Lung (tissue), 12 donors: ENCODE measurements around the gene INPP4B. TPM values are rescaled to one million over a fixed set of nuclear protein-coding genes. Genes with fewer than 3 reads are reported as not detected.

Experiments
- ATAC-seq: fragments of 200-7000 bp; cut with Tn5 transposase; one replicate; pipeline ENCODE4 v1.9.1; 2020; ENCODE audit warnings: moderate number of reproducible peaks; ENCODE audit not compliant: insufficient read depth, low FRiP score
- DNase-seq, 3 donors: peaks; one replicate each; pipeline ENCODE4 v3.0.0-alpha.2; 2013 to 2017
- H3K27ac ChIP-seq, 2 donors: one replicate each; pipeline ENCODE4 v1.5.1; 2013; ENCODE audit warnings: mild to moderate bottlenecking in 2 of 2, moderate library complexity in 2 of 2, control low read depth in 1 of 2, inconsistent platforms in 1 of 2, low read depth in 1 of 2, low read length in 1 of 2
- H3K27me3 ChIP-seq, 3 donors: one replicate each; pipeline ENCODE4 v1.5.1; 2013; ENCODE audit warnings: low read length in 2 of 3; ENCODE audit not compliant: control insufficient read depth in 3 of 3, insufficient read depth in 3 of 3
- H3K36me3 ChIP-seq, 4 donors: one replicate each; pipeline ENCODE4 v1.5.1; 2013; ENCODE audit warnings: low read length in 4 of 4, mild to moderate bottlenecking in 1 of 4, moderate library complexity in 1 of 4; ENCODE audit not compliant: control insufficient read depth in 4 of 4, insufficient read depth in 4 of 4
- H3K4me1 ChIP-seq, 5 donors: one replicate each; pipeline ENCODE4 v1.5.1; 2013; ENCODE audit warnings: low read length in 5 of 5, mild to moderate bottlenecking in 2 of 5, moderate library complexity in 1 of 5; ENCODE audit not compliant: control insufficient read depth in 5 of 5, insufficient read depth in 5 of 5
- H3K4me3 ChIP-seq: one replicate; pipeline ENCODE4 v1.5.1; 2013; ENCODE audit warnings: mild to moderate bottlenecking, control low read depth, moderate library complexity
- H3K9ac ChIP-seq, 2 donors: one replicate each; pipeline ENCODE4 v1.5.1; 2013; ENCODE audit warnings: low read length in 2 of 2, control low read depth in 1 of 2; ENCODE audit not compliant: insufficient read depth in 1 of 2
- H3K9me3 ChIP-seq, 4 donors: one replicate each; pipeline ENCODE4 v1.5.1; 2013; ENCODE audit warnings: low read length in 3 of 4, mild to moderate bottlenecking in 1 of 4, moderate library complexity in 1 of 4; ENCODE audit not compliant: control insufficient read depth in 4 of 4, insufficient read depth in 3 of 4
- CTCF ChIP-seq: IDR thresholded peaks from 2 replicates; pipeline ENCODE4 v1.5.1; 2012; ENCODE audit warnings: mild to moderate bottlenecking; ENCODE audit errors: control extremely low read depth, extremely low read depth
- WGBS, 2 donors: extraction: QIAGEN DNeasy Blood & Tissue Kit; methylation state at CpG; one replicate each; pipeline ENCODE4 v1.1.7; 2013; 5-methylcytosine and 5-hydroxymethylcytosine counted together
- polyA plus RNA-seq, 2 donors: library from polyadenylated mRNA; stranded (reverse); fragments of 200-250 nt; gene quantifications; one replicate each; pipeline ENCODE4 v1.2.1, GENCODE V29; 2013
- total RNA-seq, 2 donors: library from RNA; depleted of rRNA in 1 of 2; stranded (reverse); fragments of >200 nt in 1 of 2; gene quantifications; one replicate each; pipeline ENCODE4 v1.2.1, GENCODE V29; 2014 to 2021
- donor health status: control.
- donor health status: control.
- donor health status: Bipolar disorder and iron deficiency.
- donor health status: healthy.
- donor health status: DM: yes; HTN: yes; CAD: no.

The INPP4B gene
- total and polyA plus RNA-seq, 4 donors, result 2.4 to 32.6 (median 5.6) TPM

- Histone ChIP-seq H3K4me1 (peaks cover 0 to 4% (median 0%) of the 10 kb centered on the region in 5 donors), H3K36me3 (no peaks in the 10 kb centered on the region), H3K27me3 (no peaks in the 10 kb centered on the region), H3K4me3 (no peak overlapping the region), H3K27ac (no peak overlapping the region), H3K9ac (no peak overlapping the region), H3K9me3 (no peaks in the 10 kb centered on the region)
- 93 to 96% methylated on average over 1 of the region's 1 CpG for WGBS, 2 donors
- no peak for DNase-seq
- TF ChIP-seq CTCF, result no peak
- ATAC-seq, result no peak
These were observed 485.4 kb downstream of the INPP4B start for GRCh38 chr4:142360657-142361056.

GRCh38 chr4:142358656-142359055, 487.4 kb downstream of the INPP4B start:
- ATAC-seq (peak; percentile 51), DNase-seq (no peak)
- H3K4me3 ChIP-seq, result no peak overlapping the region
- H3K27ac ChIP-seq, result no peak overlapping the region
- no peaks in the 10 kb centered on the region for H3K36me3 ChIP-seq
- 69 to 79% methylated on average over 4 of the region's 4 CpGs for WGBS, 2 donors
- no peak for TF ChIP-seq CTCF
- H3K4me1 ChIP-seq, result peaks cover 2 to 15% (median 8%) of the 10 kb centered on the region in 5 donors
- H3K9me3 ChIP-seq, result no peaks in the 10 kb centered on the region
- H3K9ac ChIP-seq, result no peak overlapping the region
- H3K27me3 ChIP-seq, result no peaks in the 10 kb centered on the region

- Histone ChIP-seq H3K4me3 (no peak overlapping the region), H3K27me3 (no peaks in the 10 kb centered on the region)
- WGBS, 2 donors, result 94 to 97% methylated on average over 1 of the region's 1 CpG
These were observed 489.3 kb downstream of the INPP4B start for GRCh38 chr4:142356801-142357200.

More at GRCh38 chr4:142356801-142357200, 489.3 kb downstream of the INPP4B start:
- DNase-seq (no peak), ATAC-seq (no peak)
- Histone ChIP-seq H3K36me3 (no peaks in the 10 kb centered on the region), H3K27ac (no peak overlapping the region), H3K9ac (no peak overlapping the region), H3K4me1 (peaks cover 2 to 33% (median 18%) of the 10 kb centered on the region in 5 donors), H3K9me3 (no peaks in the 10 kb centered on the region)
- TF ChIP-seq CTCF, result no peak
